Measurements from ENCODE around the gene CHRM4. TPM values are rescaled to one million over a fixed set of nuclear protein-coding genes. Genes with fewer than 3 reads are reported as not detected.

The CHRM4 gene
- total RNA-seq, 1 donor: not detected

- DNase-seq (ENCODE audit: low read depth): no peak
- H3K4me3 ChIP-seq (ENCODE audit: low read depth, low read length): no peak overlapping the region
- TF ChIP-seq, protein P1, sequence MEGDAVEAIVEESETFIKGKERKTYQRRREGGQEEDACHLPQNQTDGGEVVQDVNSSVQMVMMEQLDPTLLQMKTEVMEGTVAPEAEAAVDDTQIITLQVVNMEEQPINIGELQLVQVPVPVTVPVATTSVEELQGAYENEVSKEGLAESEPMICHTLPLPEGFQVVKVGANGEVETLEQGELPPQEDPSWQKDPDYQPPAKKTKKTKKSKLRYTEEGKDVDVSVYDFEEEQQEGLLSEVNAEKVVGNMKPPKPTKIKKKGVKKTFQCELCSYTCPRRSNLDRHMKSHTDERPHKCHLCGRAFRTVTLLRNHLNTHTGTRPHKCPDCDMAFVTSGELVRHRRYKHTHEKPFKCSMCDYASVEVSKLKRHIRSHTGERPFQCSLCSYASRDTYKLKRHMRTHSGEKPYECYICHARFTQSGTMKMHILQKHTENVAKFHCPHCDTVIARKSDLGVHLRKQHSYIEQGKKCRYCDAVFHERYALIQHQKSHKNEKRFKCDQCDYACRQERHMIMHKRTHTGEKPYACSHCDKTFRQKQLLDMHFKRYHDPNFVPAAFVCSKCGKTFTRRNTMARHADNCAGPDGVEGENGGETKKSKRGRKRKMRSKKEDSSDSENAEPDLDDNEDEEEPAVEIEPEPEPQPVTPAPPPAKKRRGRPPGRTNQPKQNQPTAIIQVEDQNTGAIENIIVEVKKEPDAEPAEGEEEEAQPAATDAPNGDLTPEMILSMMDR (IDR thresholded peaks at IDR 0.05; ENCODE audit: insufficient read depth, low read depth, low read length): no peak
Measured at GRCh38 chr11:46351606-46352005, 40.0 kb downstream of the CHRM4 start.

DNA sequence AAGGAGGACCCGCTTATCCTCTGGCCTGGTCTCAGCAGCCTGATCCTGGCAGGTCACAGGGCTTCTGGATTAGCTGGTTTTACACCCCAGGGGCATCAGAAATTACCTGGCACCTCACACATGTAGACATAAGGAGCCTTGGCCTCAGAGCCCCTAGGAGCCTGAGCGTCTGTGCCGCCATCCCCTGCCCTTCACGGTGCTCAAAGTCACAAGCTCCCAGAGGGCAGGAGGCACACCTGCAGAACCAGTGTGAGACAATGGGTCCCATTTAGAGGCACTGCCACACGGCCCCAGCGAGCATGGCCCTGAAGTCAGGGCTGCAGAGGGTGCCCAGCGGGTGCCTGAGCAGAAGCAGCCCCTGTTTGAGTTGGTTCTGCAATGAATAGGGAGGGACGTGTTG is 40.4 kb downstream of the CHRM4 start:
- H3K4me3 ChIP-seq (ENCODE audit: low read depth, low read length): no peak overlapping the region

GRCh38 chr11:46350695-46351094 is 40.9 kb downstream of the CHRM4 start:
- no peak overlapping the region for H3K4me3 ChIP-seq (ENCODE audit: low read depth, low read length)
- TF ChIP-seq, protein P1 (IDR thresholded peaks at IDR 0.05; ENCODE audit: insufficient read depth, low read depth, low read length): no peak
- DNase-seq (ENCODE audit: low read depth): no peak

More for the DNA sequence above, 40.4 kb downstream of the CHRM4 start:
- no peak for DNase-seq (ENCODE audit: low read depth)
- TF ChIP-seq, protein P1 (IDR thresholded peaks at IDR 0.05; ENCODE audit: insufficient read depth, low read depth, low read length): no peak

- TF ChIP-seq, protein P1 (IDR thresholded peaks at IDR 0.05; ENCODE audit: insufficient read depth, low read depth, low read length): no peak
- no peak for DNase-seq (ENCODE audit: low read depth)
- peak overlapping the region; percentile 85 for H3K4me3 ChIP-seq (ENCODE audit: low read depth, low read length)
Measured at GRCh38 chr11:46348566-46349401, 42.8 kb downstream of the CHRM4 start.

DNA sequence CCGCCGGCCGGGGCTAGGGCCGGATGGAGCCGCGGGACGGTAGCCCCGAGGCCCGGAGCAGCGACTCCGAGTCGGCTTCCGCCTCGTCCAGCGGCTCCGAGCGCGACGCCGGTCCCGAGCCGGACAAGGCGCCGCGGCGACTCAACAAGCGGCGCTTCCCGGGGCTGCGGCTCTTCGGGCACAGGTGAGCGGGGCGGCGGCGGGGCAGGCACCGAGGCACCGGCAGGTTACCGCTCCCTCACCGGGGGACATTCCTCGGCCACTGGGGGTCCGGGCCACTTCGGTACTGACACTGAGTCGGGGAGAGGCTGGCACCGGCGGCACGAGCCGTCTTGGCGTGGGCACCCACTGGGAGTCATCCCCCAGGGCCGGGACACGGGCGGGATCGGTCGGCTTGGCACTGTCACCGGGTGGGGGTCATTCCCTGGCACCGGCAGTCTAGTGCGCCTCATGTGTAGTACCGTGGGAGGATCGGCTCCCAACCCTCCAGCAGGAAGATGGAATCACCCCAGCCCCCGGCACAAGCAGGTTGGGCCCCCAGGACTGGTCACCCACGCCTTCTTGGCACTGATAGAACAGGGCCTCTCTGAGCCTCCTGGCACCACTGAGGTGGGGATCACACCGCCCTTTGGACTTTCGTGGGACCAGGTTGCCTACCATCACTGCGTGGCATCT is 43.8 kb downstream of the CHRM4 start:
- H3K4me3 ChIP-seq (ENCODE audit: low read depth, low read length): peak overlapping the region; percentile 85
- TF ChIP-seq, protein P1 (IDR thresholded peaks at IDR 0.05; ENCODE audit: insufficient read depth, low read depth, low read length): no peak
- DNase-seq (ENCODE audit: low read depth): no peak

DNA sequence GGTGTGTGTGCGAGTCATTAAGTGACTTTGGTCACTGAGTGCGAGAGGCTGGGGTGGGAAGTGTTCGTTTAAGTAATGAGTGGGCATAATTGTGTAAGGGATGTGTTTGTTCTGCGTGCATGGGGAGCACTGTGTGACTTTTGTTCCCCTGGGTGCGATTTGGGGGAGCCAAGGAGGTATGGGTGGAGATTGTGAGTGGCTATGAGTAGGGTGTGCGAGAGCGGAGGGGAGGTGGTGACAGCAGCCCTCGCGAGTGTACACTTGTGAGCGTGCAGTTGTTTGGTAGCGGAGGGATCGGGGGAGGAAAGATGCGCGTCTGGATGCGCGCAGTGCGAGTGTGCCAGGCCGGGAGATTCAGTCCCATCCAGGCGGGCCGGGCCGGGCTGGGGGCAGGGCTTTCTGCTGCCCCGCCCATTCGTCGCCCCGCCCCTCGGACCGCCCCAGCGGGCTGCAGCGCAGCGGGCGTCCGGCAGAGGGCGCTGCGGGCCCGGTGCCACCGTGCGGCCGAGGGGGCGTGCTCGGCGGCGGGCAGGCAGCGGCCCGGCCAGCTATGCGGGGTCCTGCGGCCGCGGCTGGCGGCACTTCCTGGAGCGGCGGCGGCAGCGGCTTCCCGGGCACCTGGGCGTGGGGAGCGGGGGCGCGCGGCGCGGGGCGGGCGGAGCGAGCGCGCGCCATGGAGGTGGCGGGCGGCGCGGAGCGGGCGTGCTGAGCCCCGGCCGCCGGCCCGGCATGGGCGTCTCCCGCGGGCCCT is 44.5 kb downstream of the CHRM4 start, which contains the start of gene DGKZ:
Gene DGKZ (plus strand): TSS at position 578 of the 751 bp plus-strand sequence. CDS start 197 bp downstream, outside the sequence.
- peak; percentile 81 for DNase-seq (ENCODE audit: low read depth)
- peak within 1 kb of the TSS; percentile 85 for H3K4me3 ChIP-seq (ENCODE audit: low read depth, low read length)
- TF ChIP-seq, protein P1 (IDR thresholded peaks at IDR 0.05; ENCODE audit: insufficient read depth, low read depth, low read length): peak; percentile 45
